GM12878 (cell line): ENCODE results near the gene PRM3. TPM values are rescaled to one million over a fixed set of nuclear protein-coding genes. Genes with fewer than 3 reads are reported as not detected.
A peak's percentile ranks its signal among the peaks of the same experiment; 100 is the strongest.

Experiments
- ATAC-seq: fragments of 200-7000 bp; cut with Tn5 transposase; 3 replicates; pipeline ENCODE4 v1.9.1; 2020; ENCODE audit warnings: mild to moderate bottlenecking, moderate library complexity
- BruUV-seq: library from RNA; stranded (reverse); fragments of 400-500 nt; replicated peaks from 2 replicates; lab custom pipeline; 2021; lab: Mats Ljungman, UMichigan
- CTCF ChIA-PET: fragments of 300-600 bp; sonication (Branson Sonifier 250); formaldehyde crosslinking; extraction: SDS; loops from one replicate; lab custom pipeline; 2021; ENCODE audit warnings: inconsistent platforms; lab: Yijun Ruan, JAX
- POLR2A ChIA-PET: fragments of 350-600 bp; formaldehyde crosslinking; extraction: SDS; loops from one replicate; lab custom pipeline; 2021; ENCODE audit warnings: inconsistent platforms; lab: Charles Lee
- RAD21 ChIA-PET: fragments of 300-600 bp; sonication (Branson Sonifier 250); formaldehyde crosslinking; loops from one replicate; lab custom pipeline; 2023; ENCODE audit warnings: antibody characterized with exemption; ENCODE audit not compliant: unreplicated experiment; lab: Charles Lee
- SMC1A ChIA-PET: fragments of 300-600 bp; sonication (Branson Sonifier 250); formaldehyde crosslinking; loops from one replicate; lab custom pipeline; 2023; ENCODE audit not compliant: unreplicated experiment, uncharacterized antibody; lab: Charles Lee
- DNase-seq: peaks from one replicate; pipeline ENCODE4 v3.0.0-alpha.2; 2011; ENCODE audit warnings: low read depth, low spot score
- FAIRE-seq: peaks from 3 replicates; lab custom pipeline; 2011; peaks lifted over from hg19 to GRCh38; lab: Jason Lieb, UNC
- H2AFZ ChIP-seq: 2 replicates; pipeline ENCODE4 v1.6.0; 2011; ENCODE audit warnings: low read depth, low read length, control low read depth; ENCODE audit not compliant: control insufficient read depth
- H3K27ac ChIP-seq: 2 replicates; pipeline ENCODE4 v1.5.1; 2011; ENCODE audit warnings: control low read depth; ENCODE audit not compliant: control insufficient read depth, insufficient read depth
- H3K27me3 ChIP-seq, 2 experiments: replicated peaks in 1 of 2; 2 replicates each; pipeline versions ENCODE4 v1.6.0 to v1.6.1; 2011; ENCODE audit warnings: low read length in 1 of 2; ENCODE audit not compliant: control insufficient read depth in 2 of 2, insufficient read depth in 2 of 2
- H3K36me3 ChIP-seq, 2 experiments: 2 replicates each; pipeline ENCODE4 v1.5.1; 2011; ENCODE audit warnings: low read length in 1 of 2; ENCODE audit not compliant: control insufficient read depth in 2 of 2, insufficient read depth in 2 of 2
- H3K4me1 ChIP-seq: 2 replicates; pipeline ENCODE4 v1.6.1; 2011; ENCODE audit warnings: mild to moderate bottlenecking, low read length, moderate library complexity, mixed read lengths; ENCODE audit not compliant: control insufficient read depth, insufficient read depth
- H3K4me2 ChIP-seq: 2 replicates; pipeline ENCODE4 v1.6.0; 2011; ENCODE audit warnings: control low read depth; ENCODE audit not compliant: control insufficient read depth, insufficient read depth
- H3K4me3 ChIP-seq: fragments of 200-600 bp; sonication (generic); 2 replicates; pipeline ENCODE4 v1.5.1; 2016
- H3K79me2 ChIP-seq: 2 replicates; pipeline ENCODE4 v1.6.0; 2011; ENCODE audit warnings: low read length; ENCODE audit not compliant: control insufficient read depth, insufficient read depth
- H3K9ac ChIP-seq: 2 replicates; pipeline ENCODE4 v1.8.0; 2011; ENCODE audit warnings: low read length, control low read depth, mixed read lengths; ENCODE audit not compliant: control insufficient read depth, insufficient read depth
- H3K9me3 ChIP-seq: replicated peaks from 3 replicates; pipeline ENCODE4 v1.5.1; 2011; ENCODE audit warnings: mild to moderate bottlenecking, low read length; ENCODE audit not compliant: control insufficient read depth, insufficient read depth
- H4K20me1 ChIP-seq: 2 replicates; pipeline ENCODE4 v1.6.0; 2011; ENCODE audit not compliant: control insufficient read depth, insufficient read depth
- KAT2A ChIP-seq: conservative IDR thresholded peaks from 2 replicates; pipeline ENCODE4 v1.6.1; 2011; ENCODE audit warnings: low read depth, low read length; ENCODE audit not compliant: control insufficient read depth
- MLLT1 ChIP-seq: fragments of 450-650 bp; IDR thresholded peaks from 2 replicates; pipeline ENCODE4 v1.6.1; 2016; ENCODE audit warnings: mild to moderate bottlenecking
- RAD51 ChIP-seq: fragments of 450-650 bp; IDR thresholded peaks from 2 replicates; pipeline ENCODE4 v1.6.1; 2016; ENCODE audit warnings: moderate library complexity, mild to moderate bottlenecking, inconsistent platforms
- SMAD1 ChIP-seq: fragments of 450-650 bp; IDR thresholded peaks from 2 replicates; pipeline ENCODE4 v1.6.1; 2018; ENCODE audit warnings: mild to moderate bottlenecking, low read depth; ENCODE audit not compliant: partially characterized antibody
- ZBTB40 ChIP-seq: fragments of 450-650 bp; IDR thresholded peaks from 2 replicates; pipeline ENCODE4 v1.6.1; 2016; ENCODE audit warnings: mild to moderate bottlenecking, moderate library complexity, borderline replicate concordance
- WGBS: methylation state at CpG from one replicate; pipeline ENCODE4 v1.1.6; 2016; ENCODE audit warnings: low lambda C conversion rate; ENCODE audit not compliant: insufficient replicate concordance, insufficient coverage; ENCODE audit errors: missing lambda C conversion rate; 5-methylcytosine and 5-hydroxymethylcytosine counted together
- in situ Hi-C: fragments of 300-500 bp; cut with MboI; formaldehyde crosslinking; loops from 9 replicates; pipeline ENCODE4 v1.14.3; 2018; ENCODE audit warnings: mixed read lengths
- intact Hi-C: fragments of 100-400 bp; cut with micrococcal nuclease; formaldehyde crosslinking; loops from one replicate; pipeline ENCODE4 v1.14.2; 2022; ENCODE audit not compliant: unreplicated experiment
- polyA plus RNA-seq, 11 experiments: library from polyadenylated mRNA; depleted of rRNA in 4 of 11; unstranded in 6 of 11; stranded (reverse) in 5 of 11; fragments of >200 nt; fragmentation: Nextera tagmentation in 4 of 11; fragmentation: Illumina TruSeq in 1 of 11; extraction: Ambion mirVana in 4 of 11; extraction: Trizol in 1 of 11; gene quantifications; 1 replicate in 1 of 11; 2 replicates in 10 of 11; pipeline versions ENCODE4 v1.2.1 to v1.2.3, GENCODE V29; 2011 to 2016; ENCODE audit warnings: inconsistent platforms in 2 of 11, missing spikeins in 2 of 11, low read depth in 1 of 11
- total RNA-seq, 4 experiments: library from RNA; depleted of rRNA in 3 of 4; stranded (reverse); fragments of >200 nt in 3 of 4; fragmentation: Illumina TruSeq in 1 of 4; extraction: Trizol in 1 of 4; gene quantifications; 2 replicates each; pipeline versions ENCODE4 v1.2.1 to v1.2.3, GENCODE V29; 2013 to 2021

Gene PRM3
- total and polyA plus RNA-seq, 10 of the 15 experiments (the other 5 are each of a cell fraction or from before 2014, with no cell fraction given): not detected

- FAIRE-seq: no peak
- SMC1A ChIA-PET: interaction anchor here (0.7 to 8.4 kb wide), 4 partner anchors 15 to 78 kb away, joined by 3 to 108 read pairs (median 3); partner anchors contain the start of gene SOCS1
- Histone ChIP-seq H4K20me1 (no peaks in the 10 kb centered on the region), H3K4me1 (peaks cover 54% of the 10 kb centered on the region), H3K9ac (no peak overlapping the region), H3K36me3 (no peaks in the 10 kb centered on the region), H3K4me2 (no peak overlapping the region; the same call in 1 of the 2 replicates), H3K27ac (no peak overlapping the region), H3K27me3 (no peaks in the 10 kb centered on the region), H2AFZ (no peak overlapping the region), H3K79me2 (no peaks in the 10 kb centered on the region; the same call in 1 of the 2 replicates), H3K9me3 (peaks cover 2% of the 10 kb centered on the region; the same call in 2 of the 3 replicates), H3K4me3 (no peak overlapping the region)
- RAD21 ChIA-PET: no interaction called here
- intact Hi-C loops: no loop called here
- ATAC-seq: no peak
- no peak for DNase-seq
- in situ Hi-C loops: loop anchor here (10.0 kb wide), 1 partner anchor 998 kb away; no protein-coding TSS in a partner anchor
- CTCF ChIA-PET: interaction anchor here (1.9 kb wide), 1 partner anchor 51 kb away, joined by 8 read pairs; no protein-coding TSS in a partner anchor
- TF ChIP-seq ZBTB40: peak; percentile 37; the same call in 1 of the 2 replicates
- TF ChIP-seq RAD51: 0 out of 2 replicates have a peak, but pooled peaks have one; percentile 38
- TF ChIP-seq KAT2A: no peak
- no peak for TF ChIP-seq MLLT1
- TF ChIP-seq SMAD1: peak; percentile 52
- POLR2A ChIA-PET: interaction anchor here (0.5 to 1.0 kb wide), 2 partner anchors 49 to 334 kb away, joined by 3 to 7 read pairs; no protein-coding TSS in a partner anchor
- WGBS: 41% methylated on average over 4 of the region's 4 CpGs
- no TSS peak for BruUV-seq
Measured at GRCh38 chr16:11302977-11303376, 29.5 kb upstream of the PRM3 start.
